ENCODE measurements around the gene CDYL.

DNA sequence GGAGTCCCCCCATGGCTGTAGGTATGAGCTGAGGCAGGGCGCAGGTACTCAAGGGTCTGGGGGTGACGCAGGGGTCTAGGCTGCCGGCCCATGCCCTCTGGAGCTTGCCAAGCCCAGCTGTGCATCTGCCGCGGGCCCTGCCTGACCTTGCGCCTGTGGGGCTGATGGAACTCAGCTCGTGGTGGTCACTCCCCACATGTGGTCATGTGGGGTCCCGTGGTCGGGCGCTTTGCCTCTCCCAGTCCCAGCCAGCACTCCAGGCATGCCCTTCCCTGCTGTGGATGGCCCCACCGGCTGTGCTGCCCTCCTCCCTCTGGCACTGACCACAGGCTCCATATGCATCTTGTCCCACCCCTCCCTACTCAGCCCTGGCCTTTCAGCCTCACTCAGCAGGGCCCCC lies 170.3 kb downstream of the CDYL start:
- TF ChIP-seq, protein P1, sequence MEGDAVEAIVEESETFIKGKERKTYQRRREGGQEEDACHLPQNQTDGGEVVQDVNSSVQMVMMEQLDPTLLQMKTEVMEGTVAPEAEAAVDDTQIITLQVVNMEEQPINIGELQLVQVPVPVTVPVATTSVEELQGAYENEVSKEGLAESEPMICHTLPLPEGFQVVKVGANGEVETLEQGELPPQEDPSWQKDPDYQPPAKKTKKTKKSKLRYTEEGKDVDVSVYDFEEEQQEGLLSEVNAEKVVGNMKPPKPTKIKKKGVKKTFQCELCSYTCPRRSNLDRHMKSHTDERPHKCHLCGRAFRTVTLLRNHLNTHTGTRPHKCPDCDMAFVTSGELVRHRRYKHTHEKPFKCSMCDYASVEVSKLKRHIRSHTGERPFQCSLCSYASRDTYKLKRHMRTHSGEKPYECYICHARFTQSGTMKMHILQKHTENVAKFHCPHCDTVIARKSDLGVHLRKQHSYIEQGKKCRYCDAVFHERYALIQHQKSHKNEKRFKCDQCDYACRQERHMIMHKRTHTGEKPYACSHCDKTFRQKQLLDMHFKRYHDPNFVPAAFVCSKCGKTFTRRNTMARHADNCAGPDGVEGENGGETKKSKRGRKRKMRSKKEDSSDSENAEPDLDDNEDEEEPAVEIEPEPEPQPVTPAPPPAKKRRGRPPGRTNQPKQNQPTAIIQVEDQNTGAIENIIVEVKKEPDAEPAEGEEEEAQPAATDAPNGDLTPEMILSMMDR (IDR thresholded peaks at IDR 0.05; ENCODE audit: low read depth, low read length, missing input control), result no peak
- TF ChIP-seq, protein P2, sequence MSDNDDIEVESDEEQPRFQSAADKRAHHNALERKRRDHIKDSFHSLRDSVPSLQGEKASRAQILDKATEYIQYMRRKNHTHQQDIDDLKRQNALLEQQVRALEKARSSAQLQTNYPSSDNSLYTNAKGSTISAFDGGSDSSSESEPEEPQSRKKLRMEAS (IDR thresholded peaks at IDR 0.05), result no peak
- TF ChIP-seq YY1 (IDR thresholded peaks at IDR 0.05) (no peak), GABPA (IDR thresholded peaks at IDR 0.05 in 1 of 2, conservative IDR thresholded peaks at IDR 0.05 in 1 of 2) (no peak), TAF1 (conservative IDR thresholded peaks at IDR 0.05) (no peak), NR2F2 (IDR thresholded peaks at IDR 0.05) (no peak), SP1 (IDR thresholded peaks at IDR 0.05) (no peak), FOXA1 (IDR thresholded peaks at IDR 0.05) (no peak), RAD21 (IDR thresholded peaks at IDR 0.05) (no peak)

Measured in liver (tissue), 3 donors.